Measurements from ENCODE around the gene ELMOD1.

GRCh38 chr11:107612445-107612844 is 21.5 kb downstream of the ELMOD1 start:
- TF ChIP-seq, protein P1, sequence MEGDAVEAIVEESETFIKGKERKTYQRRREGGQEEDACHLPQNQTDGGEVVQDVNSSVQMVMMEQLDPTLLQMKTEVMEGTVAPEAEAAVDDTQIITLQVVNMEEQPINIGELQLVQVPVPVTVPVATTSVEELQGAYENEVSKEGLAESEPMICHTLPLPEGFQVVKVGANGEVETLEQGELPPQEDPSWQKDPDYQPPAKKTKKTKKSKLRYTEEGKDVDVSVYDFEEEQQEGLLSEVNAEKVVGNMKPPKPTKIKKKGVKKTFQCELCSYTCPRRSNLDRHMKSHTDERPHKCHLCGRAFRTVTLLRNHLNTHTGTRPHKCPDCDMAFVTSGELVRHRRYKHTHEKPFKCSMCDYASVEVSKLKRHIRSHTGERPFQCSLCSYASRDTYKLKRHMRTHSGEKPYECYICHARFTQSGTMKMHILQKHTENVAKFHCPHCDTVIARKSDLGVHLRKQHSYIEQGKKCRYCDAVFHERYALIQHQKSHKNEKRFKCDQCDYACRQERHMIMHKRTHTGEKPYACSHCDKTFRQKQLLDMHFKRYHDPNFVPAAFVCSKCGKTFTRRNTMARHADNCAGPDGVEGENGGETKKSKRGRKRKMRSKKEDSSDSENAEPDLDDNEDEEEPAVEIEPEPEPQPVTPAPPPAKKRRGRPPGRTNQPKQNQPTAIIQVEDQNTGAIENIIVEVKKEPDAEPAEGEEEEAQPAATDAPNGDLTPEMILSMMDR (IDR thresholded peaks at IDR 0.05) = no peak
- TF ChIP-seq EP300 (IDR thresholded peaks at IDR 0.05) = no peak

Measured in ovary (tissue), 3 donors.